ENCODE data around the gene HAPSTR1. TPM values are rescaled to one million over a fixed set of nuclear protein-coding genes. Genes with fewer than 3 reads are reported as not detected.

The HAPSTR1 gene
- total and polyA plus RNA-seq, 2 of the 8 experiments (the other 6 are each of a cell fraction or from before 2014, with no cell fraction given): 11.9 to 66.1 TPM

DNA sequence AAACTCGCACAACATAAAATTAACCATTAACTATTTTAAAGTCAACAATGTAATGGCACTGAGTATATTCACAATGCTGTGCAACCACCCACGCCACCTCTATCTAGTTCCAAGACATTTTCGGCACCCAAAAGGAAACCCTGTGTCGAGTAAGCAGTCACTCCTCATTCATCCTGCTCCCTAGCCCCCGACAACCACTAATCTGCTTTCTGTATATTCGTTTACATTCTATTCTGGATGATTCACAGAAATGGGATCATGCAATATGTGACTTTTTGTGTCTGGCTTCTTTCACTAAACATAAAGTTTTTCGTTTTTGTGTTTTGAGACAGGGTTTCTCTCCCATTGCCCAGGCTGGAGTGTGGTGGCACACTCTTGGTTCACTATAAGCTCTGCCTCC lies 42.2 kb upstream of the HAPSTR1 start:
- no peak overlapping the region for H4K8ac ChIP-seq (ENCODE audit: extremely low read depth, insufficient read depth, low read length)
- H4K91ac ChIP-seq (replicated peaks; ENCODE audit: insufficient read length, low read length): no peak overlapping the region
- no peak overlapping the region for H3K4me2 ChIP-seq (ENCODE audit: insufficient read depth in 1 of 2, low read depth in 2 of 2, low read length in 2 of 2)
- H2AFZ ChIP-seq (ENCODE audit: low read length): no peak overlapping the region
- H4K5ac ChIP-seq (ENCODE audit: insufficient read length, low read depth, low read length): no peak overlapping the region
- H2BK20ac ChIP-seq (ENCODE audit: low read length): no peak overlapping the region; the same call in 1 of the 2 replicates
- no peaks in the 10 kb centered on the region for H3K27me3 ChIP-seq (replicated peaks in 1 of 4; ENCODE audit: control insufficient read depth in 3 of 4, extremely low read depth in 1 of 4, insufficient read depth in 3 of 4, low read length in 3 of 4)
- H2BK120ac ChIP-seq (replicated peaks; ENCODE audit: low read depth, low read length): no peak overlapping the region
- no peak overlapping the region for H2BK5ac ChIP-seq (ENCODE audit: low read depth, low read length)
- no peaks in the 10 kb centered on the region for H3K36me3 ChIP-seq (ENCODE audit: control insufficient read depth in 2 of 4, insufficient read depth in 4 of 4, low read length in 3 of 4)
- WGBS, 2 experiments (ENCODE audit: extremely low coverage in 1 of 2, insufficient coverage in 1 of 2, insufficient read length in 1 of 2, insufficient replicate concordance in 2 of 2, low coverage in 1 of 2, low lambda C conversion rate in 2 of 2, missing lambda C conversion rate in 1 of 2): 91% methylated on average over 7 of the region's 7 CpGs; no CpG with 5 or more reads in 1 of the 2 experiments
- no peak overlapping the region for H2AK5ac ChIP-seq (ENCODE audit: low read depth, low read length)
- ChIA-PET CTCF (ENCODE audit: partially characterized antibody) (interaction anchor here (0.8 to 5.9 kb wide), 12 partner anchors 8 to 113 kb away, joined by 3 to 54 read pairs (median 6); no protein-coding TSS in a partner anchor), POLR2A (ENCODE audit: partially characterized antibody) (interaction anchor here (1.3 to 1.7 kb wide), 2 partner anchors 30 to 42 kb away, joined by 4 to 9 read pairs; partner anchors contain the start of gene HAPSTR1)
- no peak overlapping the region for H3K9ac ChIP-seq (replicated peaks in 1 of 4; ENCODE audit: extremely low read depth in 1 of 4, low read depth in 3 of 4, low read length in 3 of 4)
- H4K20me1 ChIP-seq (replicated peaks in 1 of 2; ENCODE audit: control insufficient read depth in 1 of 2, insufficient read depth in 2 of 2, low read length in 2 of 2): no peaks in the 10 kb centered on the region
- H2BK15ac ChIP-seq (ENCODE audit: low read length): no peak overlapping the region
- no peak overlapping the region for H3K4ac ChIP-seq (replicated peaks; ENCODE audit: insufficient read length, low read depth, low read length)
- H2BK12ac ChIP-seq (ENCODE audit: low read depth, low read length): no peak overlapping the region
- FAIRE-seq (no peak), DNase-seq (ENCODE audit: low read depth in 1 of 2, low spot score in 2 of 2) (no peak)
- H3K56ac ChIP-seq (replicated peaks; ENCODE audit: insufficient read length, low read depth, low read length): no peak overlapping the region
- H3K79me2 ChIP-seq (ENCODE audit: control insufficient read depth in 1 of 2, insufficient read depth in 2 of 2, low read length in 2 of 2): no peaks in the 10 kb centered on the region
- no peaks in the 10 kb centered on the region; a peak in 1 of 4 replicates for H3K9me3 ChIP-seq (ENCODE audit: insufficient read depth in 2 of 2, low read depth in 1 of 2, low read length in 1 of 2)
- H3K79me1 ChIP-seq (ENCODE audit: low read depth, low read length): 0 out of 2 replicates have a peak, but pooled peaks cover 2% of the 10 kb centered on the region
- H3K23me2 ChIP-seq (ENCODE audit: low read depth, low read length): 0 out of 2 replicates have a peak, but pooled peaks cover 2% of the 10 kb centered on the region
- H3K4me1 ChIP-seq (replicated peaks in 1 of 4; ENCODE audit: control insufficient read depth in 3 of 4, insufficient read depth in 4 of 4, low read length in 3 of 4): peaks cover 5 to 16% (median 10%) of the 10 kb centered on the region in 4 experiments
- no peak overlapping the region for H3K27ac ChIP-seq (ENCODE audit: low read depth, low read length)
- no peak overlapping the region for H3K23ac ChIP-seq (ENCODE audit: insufficient read length)
- H3K4me3 ChIP-seq (ENCODE audit: extremely low read depth in 1 of 4, insufficient read depth in 2 of 4, low read depth in 3 of 4, low read length in 4 of 4): no peak overlapping the region
- H3K18ac ChIP-seq (ENCODE audit: extremely low read depth, low read length): no peak overlapping the region
- H3K14ac ChIP-seq (ENCODE audit: insufficient read length): no peak overlapping the region
- TF ChIP-seq SP2 (IDR thresholded peaks at IDR 0.05; ENCODE audit: low read length) (no peak), BCL11A (IDR thresholded peaks at IDR 0.05; ENCODE audit: low read depth in 2 of 2, low read length in 2 of 2) (no peak), BRCA1 (IDR thresholded peaks at IDR 0.05; ENCODE audit: low read depth, low read length) (no peak), POU5F1 (IDR thresholded peaks at IDR 0.05; ENCODE audit: low read depth, low read length) (no peak), RNF2 (IDR thresholded peaks at IDR 0.05; ENCODE audit: borderline replicate concordance, low read depth, low read length, missing control alignments, poor library complexity, severe bottlenecking) (no peak), TBP (IDR thresholded peaks at IDR 0.05; ENCODE audit: low read depth, low read length) (no peak)
- TF ChIP-seq, protein P1, sequence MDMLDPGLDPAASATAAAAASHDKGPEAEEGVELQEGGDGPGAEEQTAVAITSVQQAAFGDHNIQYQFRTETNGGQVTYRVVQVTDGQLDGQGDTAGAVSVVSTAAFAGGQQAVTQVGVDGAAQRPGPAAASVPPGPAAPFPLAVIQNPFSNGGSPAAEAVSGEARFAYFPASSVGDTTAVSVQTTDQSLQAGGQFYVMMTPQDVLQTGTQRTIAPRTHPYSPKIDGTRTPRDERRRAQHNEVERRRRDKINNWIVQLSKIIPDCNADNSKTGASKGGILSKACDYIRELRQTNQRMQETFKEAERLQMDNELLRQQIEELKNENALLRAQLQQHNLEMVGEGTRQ (IDR thresholded peaks at IDR 0.05; ENCODE audit: low read length): no peak

Data from H1 (cell line).